A673 (cell line): ENCODE results near the gene ZGRF1. TPM values are rescaled to one million over a fixed set of nuclear protein-coding genes. Genes with fewer than 3 reads are reported as not detected.
"Not testable (repeated sequence)": the region's sequence is repeated elsewhere in the genome, so short reads cannot be mapped to it uniquely, and the experiment has no call there.

Experiments used
- BruUV-seq: library from RNA; stranded (reverse); fragments of 400-500 nt; replicated peaks from 2 replicates; lab custom pipeline; 2021; lab: Mats Ljungman, UMichigan
- CTCF ChIA-PET: fragments of 300-600 bp; sonication (Branson Sonifier 250); formaldehyde crosslinking; loops from one replicate; lab custom pipeline; 2022; ENCODE audit warnings: antibody characterized with exemption; lab: Charles Lee
- POLR2A ChIA-PET: fragments of 300-600 bp; sonication (Branson Sonifier 250); formaldehyde crosslinking; loops from one replicate; lab custom pipeline; 2022; ENCODE audit warnings: antibody characterized with exemption; ENCODE audit not compliant: low non-redundant PET; lab: Charles Lee
- DNase-seq: peaks from one replicate; pipeline ENCODE4 v3.0.0-alpha.2; 2015; ENCODE audit warnings: low spot score
- H3K27ac ChIP-seq: fragments of 200-600 bp; sonication (generic); 2 replicates; pipeline ENCODE4 v1.5.1; 2016; ENCODE audit warnings: mixed run types, low read depth, mild to moderate bottlenecking, mixed read lengths, antibody characterized with exemption, low read length; ENCODE audit not compliant: poor library complexity, severe bottlenecking
- H3K27me3 ChIP-seq: fragments of 200-600 bp; sonication (generic); replicated peaks from 2 replicates; pipeline ENCODE4 v1.6.1; 2017; ENCODE audit warnings: mixed run types, low read depth, mild to moderate bottlenecking, mixed read lengths, antibody characterized with exemption, low read length; ENCODE audit not compliant: insufficient read depth, poor library complexity
- H3K36me3 ChIP-seq: fragments of 200-600 bp; sonication (generic); 2 replicates; pipeline ENCODE4 v1.6.1; 2016; ENCODE audit warnings: mixed run types, mild to moderate bottlenecking, mixed read lengths, antibody characterized with exemption, low read length; ENCODE audit not compliant: insufficient read depth, poor library complexity, severe bottlenecking
- H3K4me1 ChIP-seq: fragments of 200-600 bp; sonication (generic); 2 replicates; pipeline ENCODE4 v1.6.1; 2017; ENCODE audit warnings: mixed run types, mild to moderate bottlenecking, mixed read lengths, antibody characterized with exemption, low read length; ENCODE audit not compliant: insufficient read depth, poor library complexity, severe bottlenecking
- H3K4me3 ChIP-seq: fragments of 200-600 bp; sonication (generic); 2 replicates; pipeline ENCODE4 v1.5.1; 2016; ENCODE audit warnings: low read depth, mixed run types, mild to moderate bottlenecking, mixed read lengths, low read length; ENCODE audit not compliant: poor library complexity, severe bottlenecking
- H3K9me3 ChIP-seq: fragments of 200-600 bp; sonication (generic); 2 replicates; pipeline ENCODE4 v1.6.1; 2016; ENCODE audit warnings: mixed run types, low read depth, mild to moderate bottlenecking, mixed read lengths, antibody characterized with exemption, low read length; ENCODE audit not compliant: poor library complexity, severe bottlenecking
- EZH2 ChIP-seq: fragments of 200-600 bp; sonication (generic); IDR thresholded peaks from 2 replicates; pipeline ENCODE4 v1.6.1; 2017; ENCODE audit warnings: borderline replicate concordance, low read depth, mild to moderate bottlenecking, mixed read lengths, antibody characterized with exemption, low read length; ENCODE audit not compliant: poor library complexity, severe bottlenecking
- intact Hi-C: fragments of 100-400 bp; cut with micrococcal nuclease; formaldehyde crosslinking; loops from one replicate; pipeline ENCODE4 v1.10.0; 2022; ENCODE audit not compliant: unreplicated experiment
- total RNA-seq: library from RNA; stranded (reverse); gene quantifications from 2 replicates; pipeline ENCODE4 v1.2.3, GENCODE V29; 2021
- TF ChIP-seq, protein P1 (sequence below): fragments of 300-800, 200-600 bp; sonication (generic); conservative IDR thresholded peaks from 2 replicates; pipeline ENCODE4 v1.5.1; 2017; ENCODE audit warnings: low read depth, mild to moderate bottlenecking, antibody characterized with exemption, low read length, moderate library complexity, mixed read lengths

ZGRF1 gene
- total RNA-seq, 1 experiment from 2014 or later: 31.4 TPM

DNA sequence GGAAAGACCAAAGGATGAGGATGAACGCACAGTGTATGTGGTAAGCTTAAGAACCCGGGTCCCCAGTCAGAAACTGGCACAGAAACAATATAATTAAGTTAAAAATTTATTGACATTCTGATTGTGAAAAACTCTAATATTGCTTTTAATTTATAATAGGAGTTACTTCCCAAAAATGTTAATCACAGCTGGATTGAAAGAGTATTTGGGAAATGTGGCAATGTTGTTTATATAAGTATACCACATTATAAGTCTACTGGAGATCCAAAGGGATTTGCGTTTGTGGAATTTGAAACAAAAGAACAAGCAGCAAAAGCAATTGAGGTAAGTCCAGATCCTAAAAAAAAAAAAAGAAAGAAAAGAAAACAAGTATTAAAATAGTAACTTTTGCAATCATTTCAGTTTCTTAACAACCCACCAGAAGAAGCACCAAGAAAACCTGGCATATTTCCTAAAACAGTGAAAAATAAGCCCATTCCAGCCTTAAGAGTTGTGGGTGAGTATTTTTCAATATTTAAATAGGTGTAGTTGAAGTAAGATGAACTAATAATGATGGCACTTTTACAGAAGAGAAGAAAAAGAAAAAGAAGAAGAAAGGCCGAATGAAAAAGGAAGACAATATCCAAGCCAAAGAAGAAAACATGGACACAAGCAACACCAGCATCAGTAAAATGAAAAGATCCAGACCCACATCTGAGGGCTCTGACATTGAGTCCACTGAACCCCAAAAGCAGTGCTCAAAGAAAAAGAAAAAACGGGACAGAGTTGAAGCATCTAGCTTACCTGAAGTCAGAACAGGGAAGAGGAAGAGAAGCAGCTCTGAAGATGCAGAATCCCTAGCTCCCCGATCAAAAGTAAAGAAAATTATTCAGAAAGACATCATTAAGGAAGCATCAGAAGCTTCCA, 10.2 kb upstream of the ZGRF1 start:
- TSS peak; percentile 86 for BruUV-seq
- Histone ChIP-seq H3K27me3 (no peaks in the 10 kb centered on the region), H3K27ac (no peak overlapping the region), H3K4me1 (peaks cover 4% of the 10 kb centered on the region), H3K36me3 (peaks cover 36% of the 10 kb centered on the region), H3K9me3 (no peaks in the 10 kb centered on the region), H3K4me3 (no peak overlapping the region)
- CTCF ChIA-PET: no interaction called here
- POLR2A ChIA-PET: no interaction called here
- DNase-seq: no peak
- intact Hi-C loops: no loop called here
- TF ChIP-seq EZH2: no peak
- TF ChIP-seq, protein P1, sequence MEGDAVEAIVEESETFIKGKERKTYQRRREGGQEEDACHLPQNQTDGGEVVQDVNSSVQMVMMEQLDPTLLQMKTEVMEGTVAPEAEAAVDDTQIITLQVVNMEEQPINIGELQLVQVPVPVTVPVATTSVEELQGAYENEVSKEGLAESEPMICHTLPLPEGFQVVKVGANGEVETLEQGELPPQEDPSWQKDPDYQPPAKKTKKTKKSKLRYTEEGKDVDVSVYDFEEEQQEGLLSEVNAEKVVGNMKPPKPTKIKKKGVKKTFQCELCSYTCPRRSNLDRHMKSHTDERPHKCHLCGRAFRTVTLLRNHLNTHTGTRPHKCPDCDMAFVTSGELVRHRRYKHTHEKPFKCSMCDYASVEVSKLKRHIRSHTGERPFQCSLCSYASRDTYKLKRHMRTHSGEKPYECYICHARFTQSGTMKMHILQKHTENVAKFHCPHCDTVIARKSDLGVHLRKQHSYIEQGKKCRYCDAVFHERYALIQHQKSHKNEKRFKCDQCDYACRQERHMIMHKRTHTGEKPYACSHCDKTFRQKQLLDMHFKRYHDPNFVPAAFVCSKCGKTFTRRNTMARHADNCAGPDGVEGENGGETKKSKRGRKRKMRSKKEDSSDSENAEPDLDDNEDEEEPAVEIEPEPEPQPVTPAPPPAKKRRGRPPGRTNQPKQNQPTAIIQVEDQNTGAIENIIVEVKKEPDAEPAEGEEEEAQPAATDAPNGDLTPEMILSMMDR: no peak

DNA sequence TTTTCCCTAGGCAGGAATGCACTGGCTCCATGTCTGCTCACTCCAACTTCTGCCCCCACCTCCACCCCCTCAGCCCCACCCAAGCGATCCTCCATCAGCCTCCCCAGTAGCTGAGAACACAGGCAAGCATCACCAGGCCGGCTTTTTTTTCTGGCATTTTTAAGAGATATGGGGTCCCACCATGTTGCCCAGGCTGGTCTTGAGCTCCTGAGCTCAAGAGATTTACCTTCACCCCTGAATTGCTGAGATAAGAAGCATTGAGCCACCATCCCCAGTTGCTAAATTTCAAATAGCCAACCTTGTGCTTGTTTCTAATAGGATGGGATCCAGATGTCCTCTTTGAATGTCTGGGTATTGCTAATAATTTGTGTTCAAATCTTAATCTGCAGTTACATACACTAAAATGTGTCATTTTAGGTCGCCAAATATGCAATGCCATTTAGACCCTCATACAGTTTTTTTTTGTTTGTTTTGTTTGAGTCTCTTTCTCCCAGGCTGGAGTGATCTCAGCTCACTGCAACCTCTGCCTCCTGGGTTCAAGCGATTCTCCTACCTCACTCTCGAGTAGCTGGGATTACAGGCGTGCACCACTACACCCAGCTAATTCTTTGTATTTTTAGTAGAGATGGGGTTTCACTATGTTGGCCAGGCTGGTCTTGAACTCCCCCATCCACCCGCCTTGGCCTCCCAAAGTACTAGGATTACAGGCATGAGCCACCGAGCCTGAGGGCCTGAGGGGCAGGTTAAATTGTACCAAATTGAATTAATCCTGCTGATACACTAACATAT, 9.0 kb upstream of the ZGRF1 start:
- intact Hi-C loops: no loop called here
- no peaks in the 10 kb centered on the region for H3K27me3 ChIP-seq
- ChIA-PET POLR2A (no interaction called here), CTCF (no interaction called here)
- H3K9me3 ChIP-seq: no peaks in the 10 kb centered on the region
- TF ChIP-seq, protein P1: no peak
- no peak for TF ChIP-seq EZH2
- no peak for DNase-seq
- H3K27ac ChIP-seq: no peak overlapping the region
- H3K4me1 ChIP-seq: no peaks in the 10 kb centered on the region
- H3K36me3 ChIP-seq: peaks cover 33% of the 10 kb centered on the region
- no TSS peak for BruUV-seq
- H3K4me3 ChIP-seq: no peak overlapping the region

DNA sequence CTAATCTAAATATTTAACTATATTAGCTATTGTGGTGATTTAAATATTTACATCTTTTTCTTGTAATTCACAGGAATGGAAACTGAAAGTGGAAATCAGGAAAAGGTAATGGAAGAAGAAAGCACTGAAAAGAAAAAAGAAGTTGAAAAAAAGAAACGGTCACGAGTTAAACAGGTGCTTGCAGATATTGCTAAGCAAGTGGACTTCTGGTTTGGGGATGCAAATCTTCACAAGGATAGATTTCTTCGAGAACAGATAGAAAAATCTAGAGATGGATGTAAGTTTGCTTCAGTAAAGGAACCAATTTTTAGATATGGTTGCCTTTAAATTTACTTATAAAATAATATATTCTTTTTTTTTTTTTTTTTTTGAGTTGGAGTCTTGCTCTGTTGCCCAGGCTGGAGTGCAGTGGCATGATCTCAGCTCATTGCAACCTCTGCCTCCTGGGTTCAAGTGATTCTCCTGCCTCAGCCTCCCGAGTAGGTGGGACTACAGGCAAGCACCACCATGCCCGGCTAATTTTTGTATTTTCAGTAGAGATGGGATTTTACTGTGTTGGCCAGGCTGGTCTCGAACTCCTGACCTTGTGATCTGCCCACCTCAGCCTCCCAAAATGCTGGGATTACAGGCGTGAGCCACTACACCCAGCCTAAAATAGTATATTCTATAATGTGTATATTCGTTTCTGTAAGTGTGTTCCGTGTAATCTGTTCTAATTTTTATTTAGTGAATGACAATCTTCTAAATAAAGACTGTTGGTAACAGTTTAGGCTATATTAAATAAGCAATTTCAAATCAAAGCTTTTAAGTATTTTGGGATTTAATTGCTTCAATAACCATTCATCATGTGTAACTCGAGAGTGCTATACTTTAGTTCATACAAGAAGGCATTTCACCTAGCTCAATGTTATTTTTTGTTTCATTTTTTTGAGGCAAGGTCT, 8.2 kb upstream of the ZGRF1 start:
- H3K9me3 ChIP-seq, H3K27ac ChIP-seq, DNase-seq, H3K27me3 ChIP-seq, CTCF ChIA-PET, H3K4me1 ChIP-seq, H3K4me3 ChIP-seq, intact Hi-C loops, POLR2A ChIA-PET, BruUV-seq: not testable (repeated sequence)
- peaks cover 33% of the 10 kb centered on the region for H3K36me3 ChIP-seq
